Esophagus squamous epithelium (tissue), 5 donors: ENCODE data around the gene KIAA2012. TPM values are rescaled to one million over a fixed set of nuclear protein-coding genes. Genes with fewer than 3 reads are reported as not detected.

ENCODE experiments used
- DNase-seq: peaks from one replicate; lab custom pipeline; 2025; lab: John Stamatoyannopoulos, UW
- H3K27ac ChIP-seq, 4 donors: fragments of 200-600 bp; sonication (generic); one replicate each; pipeline ENCODE4 v1.5.1; 2016 to 2019; ENCODE audit warnings: mild to moderate bottlenecking in 1 of 4
- H3K27me3 ChIP-seq, 4 donors: fragments of 200-600 bp; sonication (generic); 1 replicate in 3 of 4; 2 replicates in 1 of 4; pipeline versions ENCODE4 v1.5.1 to v1.6.0; 2017 to 2021; ENCODE audit warnings: antibody characterized with exemption in 1 of 4
- H3K36me3 ChIP-seq, 3 donors: fragments of 200-600 bp; sonication (generic); one replicate each; pipeline ENCODE4 v1.5.1; 2016 to 2019
- H3K4me1 ChIP-seq, 3 donors: fragments of 200-600 bp; sonication (generic); one replicate each; pipeline ENCODE4 v1.5.1; 2017 to 2019
- H3K4me3 ChIP-seq, 4 donors: fragments of 200-600 bp; sonication (generic); 1 replicate in 3 of 4; 2 replicates in 1 of 4; pipeline ENCODE4 v1.5.1; 2016 to 2019; ENCODE audit warnings: mild to moderate bottlenecking in 2 of 4, moderate library complexity in 1 of 4
- H3K9me3 ChIP-seq, 3 donors: fragments of 200-600 bp; sonication (generic); one replicate each; pipeline ENCODE4 v1.5.1; 2016 to 2019
- POLR2A ChIP-seq, 4 donors: fragments of 450-650 bp; IDR thresholded peaks; one replicate each; pipeline ENCODE4 v1.6.1; 2017; ENCODE audit warnings: antibody characterized with exemption in 4 of 4, mild to moderate bottlenecking in 4 of 4, moderate library complexity in 3 of 4
- WGBS, 2 donors: methylation state at CpG; one replicate each; pipeline ENCODE4 v1.1.5; 2018; 5-methylcytosine and 5-hydroxymethylcytosine counted together
- intact Hi-C: fragments of 100-400 bp; cut with DNase I; formaldehyde crosslinking; loops from one replicate; pipeline ENCODE4 v1.15.0; 2022
- total RNA-seq, 4 donors: library from RNA; depleted of rRNA; stranded (reverse); fragments of >200 nt; gene quantifications; one replicate each; pipeline ENCODE4 v1.1.0, GENCODE V29; 2016
- TF ChIP-seq, protein P1 (sequence below), 6 experiments: fragments of 450-650 bp in 4 of 6; fragments of 200-600 bp in 2 of 6; sonication (generic) in 2 of 6; IDR thresholded peaks; one replicate each; pipeline ENCODE4 v1.5.1; 2016 to 2019; ENCODE audit warnings: antibody characterized with exemption in 6 of 6, mild to moderate bottlenecking in 4 of 6, moderate library complexity in 4 of 6
- donor health status: DM: yes; HTN: yes; CAD: no.

KIAA2012 gene
- total RNA-seq, 4 donors from 2014 or later = not detected

DNA sequence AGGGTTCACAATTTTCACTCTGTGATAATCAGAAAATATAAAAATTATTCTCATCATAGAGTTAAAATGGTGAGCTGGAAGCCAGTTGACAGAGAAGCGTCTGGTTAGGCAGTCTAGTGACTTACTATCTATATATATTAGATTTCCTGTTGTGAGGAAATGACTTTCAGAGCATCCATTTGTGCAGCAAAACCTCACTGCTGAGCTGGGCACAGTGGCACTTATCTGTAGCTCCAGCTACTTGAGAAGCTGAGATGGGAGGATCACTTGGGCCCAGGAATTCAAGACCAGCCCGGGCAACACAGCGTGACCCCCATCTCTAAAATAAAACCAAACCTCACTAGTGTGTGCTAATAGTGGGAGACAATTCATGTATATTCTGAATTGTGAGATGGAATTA lies 7.2 kb upstream of the KIAA2012 start:
- 85 to 94% methylated on average over 3 of the region's 3 CpGs for WGBS, 2 donors
- Histone ChIP-seq H3K36me3 (no peaks in the 10 kb centered on the region), H3K9me3 (no peaks in the 10 kb centered on the region), H3K4me3 (no peak overlapping the region), H3K27me3 (no peaks in the 10 kb centered on the region), H3K4me1 (peaks cover 0 to 15% (median 0%) of the 10 kb centered on the region in 3 donors), H3K27ac (no peak overlapping the region)
- DNase-seq = no peak
- intact Hi-C loops = no loop called here
- TF ChIP-seq, protein P1, sequence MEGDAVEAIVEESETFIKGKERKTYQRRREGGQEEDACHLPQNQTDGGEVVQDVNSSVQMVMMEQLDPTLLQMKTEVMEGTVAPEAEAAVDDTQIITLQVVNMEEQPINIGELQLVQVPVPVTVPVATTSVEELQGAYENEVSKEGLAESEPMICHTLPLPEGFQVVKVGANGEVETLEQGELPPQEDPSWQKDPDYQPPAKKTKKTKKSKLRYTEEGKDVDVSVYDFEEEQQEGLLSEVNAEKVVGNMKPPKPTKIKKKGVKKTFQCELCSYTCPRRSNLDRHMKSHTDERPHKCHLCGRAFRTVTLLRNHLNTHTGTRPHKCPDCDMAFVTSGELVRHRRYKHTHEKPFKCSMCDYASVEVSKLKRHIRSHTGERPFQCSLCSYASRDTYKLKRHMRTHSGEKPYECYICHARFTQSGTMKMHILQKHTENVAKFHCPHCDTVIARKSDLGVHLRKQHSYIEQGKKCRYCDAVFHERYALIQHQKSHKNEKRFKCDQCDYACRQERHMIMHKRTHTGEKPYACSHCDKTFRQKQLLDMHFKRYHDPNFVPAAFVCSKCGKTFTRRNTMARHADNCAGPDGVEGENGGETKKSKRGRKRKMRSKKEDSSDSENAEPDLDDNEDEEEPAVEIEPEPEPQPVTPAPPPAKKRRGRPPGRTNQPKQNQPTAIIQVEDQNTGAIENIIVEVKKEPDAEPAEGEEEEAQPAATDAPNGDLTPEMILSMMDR (IDR thresholded peaks at IDR 0.05) = no peak
- no peak for TF ChIP-seq POLR2A (IDR thresholded peaks at IDR 0.05)

DNA sequence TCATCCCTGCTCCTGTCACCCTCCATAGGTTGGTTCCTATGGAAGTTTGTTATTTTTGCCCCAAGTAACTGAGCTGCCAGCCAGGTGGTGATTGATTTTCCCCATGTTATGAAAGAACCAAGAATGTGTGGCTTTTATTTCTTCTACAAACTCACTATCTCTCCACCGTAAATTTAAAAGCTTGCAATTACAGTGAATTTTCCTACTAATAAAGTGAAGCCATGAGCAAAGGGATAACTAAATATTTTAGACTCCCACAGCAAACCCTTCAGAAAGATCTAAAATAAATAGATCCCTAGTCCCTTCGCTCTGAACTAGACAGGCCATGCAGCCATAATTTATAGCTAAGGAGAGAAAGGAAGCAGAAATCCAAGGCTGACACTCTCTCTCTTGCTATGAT lies 6.2 kb upstream of the KIAA2012 start:
- H3K36me3 ChIP-seq = no peaks in the 10 kb centered on the region
- no peak for DNase-seq
- WGBS, 2 donors = 73 to 77% methylated on average over 2 of the region's 2 CpGs
- no peak overlapping the region for H3K4me3 ChIP-seq
- intact Hi-C loops = no loop called here
- peaks cover 0 to 15% (median 0%) of the 10 kb centered on the region in 3 donors for H3K4me1 ChIP-seq
- H3K27me3 ChIP-seq = no peaks in the 10 kb centered on the region
- TF ChIP-seq, protein P1 (IDR thresholded peaks at IDR 0.05) = no peak
- TF ChIP-seq POLR2A (IDR thresholded peaks at IDR 0.05) = no peak
- no peaks in the 10 kb centered on the region for H3K9me3 ChIP-seq
- H3K27ac ChIP-seq = no peak overlapping the region

DNA sequence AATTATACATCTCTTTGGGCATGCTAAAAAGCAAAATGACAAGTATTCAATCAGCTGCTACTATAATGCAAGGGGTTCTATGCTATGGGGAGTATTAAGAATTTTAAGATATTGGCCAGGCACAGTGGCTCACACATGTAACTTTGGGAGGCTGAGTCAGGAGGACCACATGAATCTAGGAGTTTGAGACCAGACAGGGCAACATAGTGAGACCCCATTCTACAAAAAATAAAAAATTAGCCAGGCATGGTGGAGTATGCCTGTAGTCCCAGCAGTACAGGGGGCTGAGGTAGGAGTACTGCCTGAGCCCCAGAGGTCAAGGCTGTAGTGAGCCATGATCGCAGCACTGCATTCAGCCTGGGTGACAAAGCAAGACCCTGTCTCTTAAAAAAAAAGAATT lies 5.5 kb upstream of the KIAA2012 start:
- Histone ChIP-seq H3K36me3 (no peaks in the 10 kb centered on the region), H3K4me3 (no peak overlapping the region), H3K9me3 (no peaks in the 10 kb centered on the region), H3K4me1 (peaks cover 0 to 15% (median 0%) of the 10 kb centered on the region in 3 donors), H3K27ac (no peak overlapping the region), H3K27me3 (no peaks in the 10 kb centered on the region)
- no peak for DNase-seq
- 83 to 100% methylated on average over 1 of the region's 1 CpG for WGBS, 2 donors
- TF ChIP-seq, protein P1 (IDR thresholded peaks at IDR 0.05) = no peak
- TF ChIP-seq POLR2A (IDR thresholded peaks at IDR 0.05) = no peak
- intact Hi-C loops = no loop called here

DNA sequence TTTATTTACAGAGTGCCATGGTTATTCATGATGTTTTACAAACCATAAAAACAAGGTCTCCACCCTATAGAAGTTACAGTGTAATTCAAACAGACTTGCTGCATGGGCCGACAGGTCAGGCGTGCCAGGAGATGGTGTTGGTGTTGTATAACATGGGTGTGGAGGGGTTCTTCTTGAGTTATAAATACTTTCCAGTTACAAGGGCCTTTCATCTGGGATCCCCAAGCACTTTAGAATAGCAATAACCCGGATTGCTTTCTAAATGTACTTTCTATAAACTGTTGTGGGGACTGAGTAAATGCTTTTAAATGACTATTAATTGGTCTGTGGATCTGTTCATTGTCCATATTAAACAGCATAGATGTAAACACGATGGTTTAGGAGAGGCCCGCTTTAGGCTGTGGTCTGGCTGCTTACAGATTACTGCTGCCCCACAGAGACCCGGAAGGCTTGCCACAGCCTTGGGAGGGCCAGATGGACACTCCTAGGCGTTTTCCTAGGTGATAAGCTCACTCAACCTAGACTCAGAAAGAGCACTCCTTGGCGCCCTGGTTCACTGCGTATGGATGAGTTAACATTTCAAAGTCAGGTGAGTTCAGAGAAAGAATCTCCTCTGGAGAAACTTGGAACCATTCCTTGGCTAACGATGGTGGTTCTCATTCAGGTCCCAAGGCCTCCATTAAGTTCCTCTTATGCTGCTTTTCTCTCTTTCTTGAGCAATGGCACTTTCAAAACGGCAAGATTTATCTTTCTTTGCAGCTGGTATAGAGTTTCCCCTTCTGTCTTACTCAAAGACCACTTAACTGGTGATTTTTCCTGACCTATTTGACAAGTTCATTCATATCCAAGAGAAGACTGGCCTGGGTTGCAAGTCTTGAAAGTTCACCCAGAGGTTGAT lies 3.6 kb upstream of the KIAA2012 start:
- Histone ChIP-seq H3K9me3 (no peaks in the 10 kb centered on the region), H3K4me3 (no peak overlapping the region), H3K36me3 (no peaks in the 10 kb centered on the region), H3K27me3 (no peaks in the 10 kb centered on the region), H3K4me1 (peaks cover 0 to 6% (median 0%) of the 10 kb centered on the region in 3 donors), H3K27ac (no peak overlapping the region)
- intact Hi-C loops = no loop called here
- 72 to 73% methylated on average over 11 of the region's 11 CpGs for WGBS, 2 donors
- no peak for DNase-seq
- TF ChIP-seq, protein P1 (IDR thresholded peaks at IDR 0.05) = no peak
- no peak for TF ChIP-seq POLR2A (IDR thresholded peaks at IDR 0.05)

DNA sequence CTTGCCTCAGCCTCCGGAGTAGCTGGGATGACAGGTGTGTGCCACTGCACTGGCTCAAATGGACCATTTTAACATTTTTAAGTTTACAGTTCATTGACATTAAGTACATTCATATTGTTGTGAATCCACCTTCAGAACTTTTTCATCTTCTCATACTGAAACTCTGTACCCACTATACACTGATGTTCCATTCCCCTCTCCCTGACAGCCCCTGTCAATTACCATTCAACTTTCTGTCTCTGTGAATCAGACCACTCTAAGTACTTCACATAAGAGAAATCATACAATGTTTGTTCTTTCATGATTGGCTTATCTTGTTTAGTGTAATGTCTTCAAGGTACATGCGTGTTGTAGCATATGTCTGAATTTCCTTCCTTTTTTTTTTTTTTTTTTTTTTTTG lies 1.9 kb upstream of the KIAA2012 start:
- DNase-seq = no peak
- 84 to 88% methylated on average over 2 of the region's 2 CpGs for WGBS, 2 donors

More for the DNA sequence above, 1.9 kb upstream of the KIAA2012 start:
- Histone ChIP-seq H3K4me3 (no peak overlapping the region), H3K27ac (no peak overlapping the region), H3K36me3 (no peaks in the 10 kb centered on the region), H3K4me1 (no peaks in the 10 kb centered on the region), H3K27me3 (no peaks in the 10 kb centered on the region), H3K9me3 (no peaks in the 10 kb centered on the region)
- intact Hi-C loops = no loop called here
- no peak for TF ChIP-seq POLR2A (IDR thresholded peaks at IDR 0.05)
- TF ChIP-seq, protein P1 (IDR thresholded peaks at IDR 0.05) = no peak
